ENCODE data around the gene XCL2.
"Not testable (repeated sequence)": the region's sequence is repeated elsewhere in the genome, so short reads cannot be mapped to it uniquely, and the experiment has no call there.

Gene XCL2

GRCh38 chr1:168555508-168556046, 11.8 kb upstream of the XCL2 start:
- DNase-seq: no peak

DNA sequence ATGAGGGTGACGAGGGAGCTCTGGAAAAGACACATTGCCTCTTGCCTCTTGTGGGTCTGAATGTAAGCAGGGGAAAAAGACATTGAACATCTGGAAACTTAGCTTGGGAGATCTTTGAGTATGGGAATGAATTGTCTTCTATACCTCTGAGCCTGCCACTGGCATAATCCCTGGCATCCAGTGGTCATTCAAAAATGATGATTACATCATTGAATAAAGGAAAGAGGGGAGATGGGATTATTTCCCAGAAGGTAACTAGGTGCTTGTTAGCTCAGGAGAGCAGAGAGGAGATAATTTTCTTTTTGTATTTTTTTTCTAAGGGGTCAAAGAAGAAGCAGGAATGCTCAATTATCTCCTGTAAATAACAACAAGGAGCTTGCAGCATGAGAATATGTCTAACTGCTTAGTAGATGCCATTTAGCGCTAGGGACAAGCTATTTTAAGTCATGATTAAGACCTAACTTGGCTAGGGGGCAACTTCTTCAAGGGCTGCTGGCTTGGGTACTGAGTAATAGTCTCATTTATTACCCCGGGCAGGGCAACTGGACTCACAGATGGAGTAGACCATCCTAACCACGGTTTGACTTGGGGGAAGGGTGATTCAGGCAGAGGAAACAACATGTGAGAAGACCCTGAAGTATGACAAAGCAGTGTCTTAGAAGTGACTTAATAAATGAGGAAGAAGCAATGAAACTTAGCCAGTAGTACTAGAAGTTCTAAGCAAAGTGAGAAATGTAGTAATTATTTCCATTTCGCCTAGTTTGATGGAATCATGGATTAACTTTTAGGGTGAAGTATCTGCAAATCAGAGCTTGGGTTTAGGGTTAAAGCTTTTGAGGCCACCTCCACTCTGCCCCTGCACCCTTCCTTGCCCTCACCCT, 11.0 kb upstream of the XCL2 start:
- DNase-seq: peak; percentile 38

DNA sequence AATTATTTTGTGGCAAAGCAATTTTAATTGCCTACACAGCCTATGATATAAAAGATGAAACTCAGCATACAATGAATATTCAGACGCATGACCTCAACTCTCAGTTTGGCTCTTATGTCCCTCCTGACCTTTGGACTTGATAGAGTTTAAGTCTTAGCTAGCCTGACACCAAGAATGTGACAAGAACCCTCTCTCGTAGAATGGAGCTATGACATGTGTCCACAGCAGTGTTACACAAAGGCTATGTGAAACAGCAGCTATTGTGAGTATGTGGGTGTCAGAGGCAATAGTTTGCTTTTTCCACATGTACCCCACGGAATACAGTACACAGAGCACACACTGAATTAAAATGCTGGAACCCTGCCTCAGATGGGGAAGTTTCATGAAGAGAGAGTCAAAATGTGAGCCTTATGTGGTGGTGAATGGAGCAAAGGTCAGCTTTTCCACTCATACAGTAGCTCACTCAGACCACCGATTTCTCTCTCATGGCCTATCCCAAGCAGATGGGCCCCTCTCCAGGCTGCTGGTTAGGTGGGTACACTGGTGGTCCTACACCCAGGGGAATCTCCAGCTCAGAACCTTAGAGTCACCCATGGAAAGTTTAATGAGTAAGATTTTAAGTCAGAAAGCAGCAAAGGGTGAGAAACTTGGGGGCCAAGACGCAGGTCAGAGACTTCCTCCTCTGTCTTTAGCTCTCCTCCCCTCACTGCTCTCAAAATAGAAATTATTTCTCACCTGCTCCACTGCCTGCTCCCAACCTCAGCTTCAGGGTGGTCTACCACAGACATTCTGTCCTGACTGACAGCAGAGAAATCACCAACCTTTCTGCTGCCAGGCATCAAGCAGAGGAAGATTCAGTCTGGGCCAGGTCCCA, 10.1 kb upstream of the XCL2 start:
- peak; percentile 61 for DNase-seq

- no peak for DNase-seq
Observed at GRCh38 chr1:168552961-168553360, 9.2 kb upstream of the XCL2 start.

DNA sequence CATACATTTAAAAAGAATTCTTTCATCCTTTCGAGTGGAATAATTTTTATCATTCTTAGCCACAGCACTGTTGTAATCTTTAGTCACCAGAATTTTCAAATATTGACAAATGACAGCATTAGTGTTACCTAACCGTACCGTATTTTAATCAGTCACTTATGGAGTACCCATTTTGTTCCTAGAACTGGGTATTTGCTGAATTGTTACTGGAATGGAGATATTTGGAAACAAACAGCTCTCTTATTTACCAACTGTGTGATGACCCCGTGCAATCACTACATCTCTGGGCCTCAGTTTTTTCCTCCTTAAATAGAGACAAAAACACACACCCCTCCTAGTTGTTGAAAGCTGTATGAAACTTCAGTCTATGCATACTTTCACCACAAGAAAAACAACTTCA, 7.9 kb upstream of the XCL2 start:
- DNase-seq: no peak

GRCh38 chr1:168550971-168551370, 7.2 kb upstream of the XCL2 start:
- no peak for DNase-seq

DNA sequence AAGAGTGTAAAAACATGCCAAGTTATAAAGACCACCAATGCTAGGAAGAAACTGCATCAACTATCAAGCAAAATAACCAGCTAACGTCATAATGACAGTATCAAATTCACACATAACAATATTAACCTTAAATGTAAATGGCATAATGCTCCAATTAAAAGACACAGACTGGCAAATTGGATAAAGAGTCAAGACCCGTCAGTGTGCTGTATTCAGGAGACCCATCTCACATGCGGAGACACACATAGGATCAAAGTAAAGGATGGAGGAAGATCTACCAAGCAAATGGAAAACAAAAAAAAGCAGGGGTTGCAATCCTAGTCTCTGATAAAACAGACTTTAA, 2.7 kb upstream of the XCL2 start:
- not testable (repeated sequence) for DNase-seq

DNA sequence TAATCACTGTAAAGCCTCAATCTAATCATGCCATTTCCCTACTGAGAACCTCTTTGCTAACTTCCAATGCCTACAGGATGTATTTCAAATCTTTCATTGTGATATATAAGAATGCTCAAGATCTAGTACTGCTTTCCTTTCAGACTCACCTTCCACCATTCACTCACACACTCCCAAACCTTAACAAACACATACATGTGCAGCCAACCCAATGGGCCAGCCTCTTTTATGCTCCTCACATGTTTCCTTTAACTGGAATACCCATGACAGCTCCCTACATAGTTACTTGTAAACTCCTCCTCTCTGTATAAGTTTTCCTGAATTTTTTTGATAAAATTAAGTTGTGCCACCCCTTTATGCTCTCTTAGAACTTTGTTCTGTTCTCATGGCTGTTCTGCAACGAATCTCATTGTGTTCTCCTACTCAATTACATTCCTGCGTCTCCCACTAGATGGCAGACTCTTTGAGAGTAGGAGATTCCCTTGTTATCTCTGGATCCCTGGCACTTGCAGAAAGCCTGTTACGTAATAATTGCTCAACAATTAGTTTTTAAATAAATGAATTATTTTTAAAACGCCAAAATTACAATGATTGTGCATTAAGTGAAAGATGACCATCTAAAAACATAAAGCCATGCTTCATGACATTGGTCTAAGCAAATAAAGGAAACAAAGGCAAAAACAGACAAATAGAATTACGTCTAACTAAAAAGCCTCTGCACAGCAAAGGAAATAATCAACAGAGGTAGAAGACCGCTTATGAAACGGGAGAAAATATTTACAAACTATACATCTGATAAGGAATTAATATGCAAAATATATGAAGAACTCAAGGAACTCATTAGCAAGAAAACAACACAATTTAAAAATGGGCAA, 2.1 kb upstream of the XCL2 start:
- DNase-seq: not testable (repeated sequence)

DNA sequence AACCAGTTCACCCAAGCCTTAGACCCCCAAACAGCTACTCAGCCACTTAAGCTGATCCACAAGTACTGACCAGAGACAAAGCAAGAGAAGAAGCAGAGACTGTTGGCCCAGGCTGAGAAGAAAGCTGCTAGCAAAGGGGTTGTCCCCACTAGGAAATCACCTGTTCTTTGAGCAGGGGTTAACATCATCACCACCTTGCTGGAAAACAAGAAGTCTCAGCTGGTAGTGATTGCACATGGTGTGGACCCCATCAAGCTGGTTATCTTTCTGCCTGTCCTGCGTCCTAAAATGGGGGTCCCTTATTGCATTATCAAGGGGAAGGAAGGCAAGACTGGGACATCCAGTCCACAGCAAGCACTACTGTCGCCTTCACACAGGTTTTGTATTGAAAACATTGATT, 819 bp downstream of the XCL2 start:
- DNase-seq: not testable (repeated sequence)

- not testable (repeated sequence) for DNase-seq
Observed at GRCh38 chr1:168540798-168541197, 3.0 kb downstream of the XCL2 start.

- peak; percentile 18 for DNase-seq
Observed at GRCh38 chr1:168535536-168535935, 8.3 kb downstream of the XCL2 start.

GRCh38 chr1:168531615-168532345, 12.0 kb downstream of the XCL2 start:
- no peak for DNase-seq

GRCh38 chr1:168529518-168529917, 14.3 kb downstream of the XCL2 start:
- no peak for DNase-seq

DNA sequence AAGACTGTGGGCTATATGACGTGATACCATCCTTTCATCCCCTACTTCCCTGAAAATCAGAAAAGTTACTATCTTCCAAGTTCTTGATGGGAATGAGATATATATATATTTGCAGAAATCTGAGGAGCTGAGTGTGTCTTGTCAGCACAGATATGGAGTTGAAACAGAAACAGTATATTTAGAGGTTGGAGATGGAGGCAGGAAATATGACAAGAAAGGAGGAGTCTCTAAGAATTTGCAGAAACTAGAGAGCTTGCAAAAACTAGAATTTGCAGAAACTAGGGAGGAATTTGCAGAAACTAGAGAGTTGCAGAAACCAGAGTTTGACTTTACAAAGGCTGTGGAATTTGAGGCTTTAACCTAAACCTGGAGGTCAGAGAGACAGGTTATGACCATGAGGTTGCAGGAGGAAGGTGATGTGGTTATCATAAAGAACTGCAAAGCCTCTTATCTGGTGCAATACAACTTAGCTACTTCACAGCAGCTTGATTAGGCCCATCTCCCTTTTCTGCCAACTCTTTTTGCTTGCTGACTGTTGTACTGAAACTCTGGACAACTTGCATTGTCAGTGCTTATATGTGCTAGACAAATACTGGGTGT, 22.3 kb downstream of the XCL2 start:
- DNase-seq: peak; percentile 10

GRCh38 chr1:168520832-168521231, 23.0 kb downstream of the XCL2 start:
- no peak for DNase-seq

- DNase-seq: peak; percentile 75
Observed at GRCh38 chr1:168520052-168520751, 23.6 kb downstream of the XCL2 start.

DNA sequence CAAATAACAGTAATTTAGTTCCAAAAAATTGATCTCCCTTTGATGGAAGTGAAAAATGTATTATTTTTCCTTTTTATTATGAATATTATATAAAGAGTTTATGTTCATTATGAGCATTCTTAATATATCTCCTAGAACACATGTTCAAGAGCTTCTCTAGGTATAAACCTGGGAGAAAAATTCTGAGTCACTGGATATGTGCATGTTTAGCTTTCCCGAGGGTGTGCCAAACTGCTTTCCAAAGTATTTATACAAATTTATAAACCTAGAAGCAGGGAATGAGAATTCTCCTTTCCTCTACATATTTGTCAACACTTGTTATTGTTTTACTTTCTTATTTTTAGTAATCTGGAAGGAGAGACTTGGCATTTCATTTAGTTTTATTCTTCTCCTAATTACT, 25.0 kb downstream of the XCL2 start:
- DNase-seq: no peak

- DNase-seq: no peak
Observed at GRCh38 chr1:168518201-168518689, 25.6 kb downstream of the XCL2 start.

GRCh38 chr1:168514455-168514854, 29.3 kb downstream of the XCL2 start:
- no peak for DNase-seq

DNA sequence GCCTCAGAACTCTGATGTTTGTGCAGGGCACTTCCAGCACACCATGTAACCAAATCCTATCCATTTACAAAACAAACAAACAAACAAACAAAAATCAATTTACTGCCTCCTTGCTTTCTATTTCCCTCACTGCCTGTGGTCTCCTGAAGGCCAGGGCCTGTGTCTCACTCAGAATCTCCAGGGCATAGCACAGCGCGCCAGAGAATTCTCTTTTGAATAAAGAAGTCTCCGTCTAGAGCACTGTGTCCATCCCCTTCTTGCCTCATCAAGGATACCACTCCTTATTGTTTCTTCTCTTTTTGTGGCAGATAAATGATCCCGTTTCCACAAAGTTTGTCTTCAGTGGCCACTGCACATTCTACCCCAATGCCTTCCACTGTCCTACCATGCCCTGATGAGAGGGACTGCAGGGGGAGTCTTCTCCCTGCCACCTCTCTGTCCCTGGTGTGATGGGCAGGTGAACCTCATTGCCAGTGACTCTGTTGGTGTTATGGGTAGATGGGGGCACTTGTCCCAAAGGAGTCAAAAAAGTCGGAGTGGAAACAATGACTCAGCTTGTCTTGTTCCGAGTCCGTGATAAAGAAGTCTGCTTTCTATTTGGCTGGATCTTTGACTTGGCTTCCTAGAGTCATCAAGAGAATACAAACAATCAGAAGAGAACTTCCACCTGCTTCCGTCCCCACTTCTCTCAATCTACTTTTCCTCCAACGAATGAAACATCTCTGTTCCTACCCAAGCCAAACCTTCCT, 30.0 kb downstream of the XCL2 start:
- DNase-seq: no peak
